Ascending aorta (tissue), 2 donors: ENCODE data around the gene CPXM2. TPM values are rescaled to one million over a fixed set of nuclear protein-coding genes. Genes with fewer than 3 reads are reported as not detected.

ENCODE experiments used
- DNase-seq, 2 donors: peaks; one replicate each; pipeline ENCODE4 v3.0.0-alpha.2; 2019; ENCODE audit warnings: low spot score in 2 of 2
- H3K27ac ChIP-seq, 2 donors: fragments of 200-600 bp; sonication (generic); one replicate each; pipeline ENCODE4 v1.5.1; 2016 to 2017; ENCODE audit warnings: mild to moderate bottlenecking in 1 of 2
- H3K27me3 ChIP-seq: fragments of 200-600 bp; sonication (generic); one replicate; pipeline ENCODE4 v1.5.1; 2017
- H3K36me3 ChIP-seq, 2 donors: fragments of 200-600 bp; sonication (generic); one replicate each; pipeline ENCODE4 v1.5.1; 2016
- H3K4me1 ChIP-seq, 2 donors: fragments of 200-600 bp; sonication (generic); one replicate each; pipeline ENCODE4 v1.5.1; 2016 to 2017; ENCODE audit warnings: mild to moderate bottlenecking in 1 of 2
- H3K4me3 ChIP-seq, 2 donors: fragments of 200-600 bp; sonication (generic); one replicate each; pipeline ENCODE4 v1.5.1; 2016 to 2017; ENCODE audit warnings: mild to moderate bottlenecking in 1 of 2
- H3K9me3 ChIP-seq, 2 donors: fragments of 200-600 bp; sonication (generic); one replicate each; pipeline ENCODE4 v1.5.1; 2016
- intact Hi-C: fragments of 100-400 bp; cut with DNase I; formaldehyde crosslinking; loops from one replicate; pipeline ENCODE4 v1.15.1; 2023
- total RNA-seq: library from RNA; depleted of rRNA; stranded (reverse); fragments of >200 nt; gene quantifications from one replicate; pipeline ENCODE4 v1.1.0, GENCODE V29; 2016
- TF ChIP-seq, protein P1 (sequence below), 3 experiments: fragments of 200-600 bp in 2 of 3; fragments of 450-650 bp in 1 of 3; sonication (generic) in 2 of 3; IDR thresholded peaks; one replicate each; pipeline ENCODE4 v1.5.1; 2016 to 2019; ENCODE audit warnings: antibody characterized with exemption in 3 of 3, mild to moderate bottlenecking in 1 of 3, moderate library complexity in 1 of 3

CPXM2 gene
- total RNA-seq, 1 donor from 2014 or later = 125 TPM

DNA sequence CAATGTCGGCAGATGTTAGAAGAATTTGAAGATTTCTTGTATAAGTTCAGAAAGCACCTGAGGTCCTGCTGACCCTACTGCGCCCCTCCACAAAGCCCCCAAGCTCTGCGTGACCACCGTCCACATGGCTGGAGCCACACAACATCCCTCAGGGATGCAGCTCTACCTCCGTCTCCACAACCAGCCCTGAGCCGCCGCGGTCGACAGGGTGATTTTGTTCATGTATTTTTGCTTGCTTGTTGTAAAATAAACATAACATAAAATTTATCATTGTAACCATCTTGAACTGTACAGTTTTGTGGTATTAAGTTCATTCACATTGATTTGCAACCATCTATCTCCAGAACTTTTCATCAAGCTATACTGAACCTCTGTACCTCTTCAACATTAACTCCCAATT is 50.5 kb downstream of the CPXM2 start:
- TF ChIP-seq, protein P1, sequence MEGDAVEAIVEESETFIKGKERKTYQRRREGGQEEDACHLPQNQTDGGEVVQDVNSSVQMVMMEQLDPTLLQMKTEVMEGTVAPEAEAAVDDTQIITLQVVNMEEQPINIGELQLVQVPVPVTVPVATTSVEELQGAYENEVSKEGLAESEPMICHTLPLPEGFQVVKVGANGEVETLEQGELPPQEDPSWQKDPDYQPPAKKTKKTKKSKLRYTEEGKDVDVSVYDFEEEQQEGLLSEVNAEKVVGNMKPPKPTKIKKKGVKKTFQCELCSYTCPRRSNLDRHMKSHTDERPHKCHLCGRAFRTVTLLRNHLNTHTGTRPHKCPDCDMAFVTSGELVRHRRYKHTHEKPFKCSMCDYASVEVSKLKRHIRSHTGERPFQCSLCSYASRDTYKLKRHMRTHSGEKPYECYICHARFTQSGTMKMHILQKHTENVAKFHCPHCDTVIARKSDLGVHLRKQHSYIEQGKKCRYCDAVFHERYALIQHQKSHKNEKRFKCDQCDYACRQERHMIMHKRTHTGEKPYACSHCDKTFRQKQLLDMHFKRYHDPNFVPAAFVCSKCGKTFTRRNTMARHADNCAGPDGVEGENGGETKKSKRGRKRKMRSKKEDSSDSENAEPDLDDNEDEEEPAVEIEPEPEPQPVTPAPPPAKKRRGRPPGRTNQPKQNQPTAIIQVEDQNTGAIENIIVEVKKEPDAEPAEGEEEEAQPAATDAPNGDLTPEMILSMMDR (IDR thresholded peaks at IDR 0.05) = no peak
- DNase-seq = no peak
- H3K27me3 ChIP-seq = no peaks in the 10 kb centered on the region
- no peak overlapping the region for H3K4me3 ChIP-seq
- H3K36me3 ChIP-seq = peaks cover 7 to 23% of the 10 kb centered on the region in 2 donors
- intact Hi-C loops = loop anchor here (10.0 kb wide), 1 partner anchor 54 kb away; the partner anchor contains the start of gene CPXM2
- peaks cover 0 to 13% of the 10 kb centered on the region in 2 donors for H3K4me1 ChIP-seq
- no peak overlapping the region for H3K27ac ChIP-seq
- H3K9me3 ChIP-seq = no peaks in the 10 kb centered on the region

GRCh38 chr10:123840714-123841113 is 50.9 kb downstream of the CPXM2 start:
- Histone ChIP-seq H3K27me3 (no peaks in the 10 kb centered on the region), H3K9me3 (no peaks in the 10 kb centered on the region), H3K27ac (no peak overlapping the region), H3K4me1 (peaks cover 0 to 17% of the 10 kb centered on the region in 2 donors), H3K36me3 (peaks cover 7 to 23% of the 10 kb centered on the region in 2 donors), H3K4me3 (no peak overlapping the region)
- DNase-seq = no peak
- TF ChIP-seq, protein P1 (IDR thresholded peaks at IDR 0.05) = no peak
- intact Hi-C loops = loop anchor here (10.0 kb wide), 1 partner anchor 54 kb away; the partner anchor contains the start of gene CPXM2

GRCh38 chr10:123838596-123839310 is 52.9 kb downstream of the CPXM2 start:
- H3K4me1 ChIP-seq = peaks cover 0 to 22% of the 10 kb centered on the region in 2 donors
- DNase-seq = no peak

DNA sequence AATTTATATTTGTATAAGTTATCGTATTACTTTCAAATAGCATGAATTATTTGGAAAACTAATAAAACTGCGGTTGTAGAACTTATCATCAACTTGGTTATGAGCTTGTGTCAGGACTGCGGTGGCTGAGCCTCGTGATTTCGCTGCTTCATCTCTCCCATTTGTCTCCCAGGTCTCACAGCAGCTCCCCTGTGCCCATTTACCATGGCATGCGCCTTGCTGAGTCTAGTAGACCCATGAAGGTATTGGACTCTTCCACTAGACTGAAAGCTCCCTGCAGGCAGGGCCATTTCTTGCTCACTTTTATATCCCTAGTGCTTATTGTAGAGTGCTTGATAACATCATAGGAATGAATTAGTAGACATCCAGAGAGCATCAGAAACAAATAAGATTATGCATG is 53.9 kb downstream of the CPXM2 start:
- no peak overlapping the region for H3K4me3 ChIP-seq
- peaks cover 0 to 18% of the 10 kb centered on the region in 2 donors for H3K4me1 ChIP-seq
- H3K9me3 ChIP-seq = no peaks in the 10 kb centered on the region
- H3K36me3 ChIP-seq = peaks cover 7 to 23% of the 10 kb centered on the region in 2 donors
- intact Hi-C loops = no loop called here
- TF ChIP-seq, protein P1 (IDR thresholded peaks at IDR 0.05) = no peak
- no peaks in the 10 kb centered on the region for H3K27me3 ChIP-seq
- no peak overlapping the region for H3K27ac ChIP-seq
- no peak for DNase-seq

More at GRCh38 chr10:123838596-123839310, 52.9 kb downstream of the CPXM2 start:
- TF ChIP-seq, protein P1 (IDR thresholded peaks at IDR 0.05) = no peak
- H3K36me3 ChIP-seq = peaks cover 7 to 23% of the 10 kb centered on the region in 2 donors
- H3K27me3 ChIP-seq = no peaks in the 10 kb centered on the region
- intact Hi-C loops = no loop called here
- H3K4me3 ChIP-seq = no peak overlapping the region
- H3K27ac ChIP-seq = no peak overlapping the region
- no peaks in the 10 kb centered on the region for H3K9me3 ChIP-seq

DNA sequence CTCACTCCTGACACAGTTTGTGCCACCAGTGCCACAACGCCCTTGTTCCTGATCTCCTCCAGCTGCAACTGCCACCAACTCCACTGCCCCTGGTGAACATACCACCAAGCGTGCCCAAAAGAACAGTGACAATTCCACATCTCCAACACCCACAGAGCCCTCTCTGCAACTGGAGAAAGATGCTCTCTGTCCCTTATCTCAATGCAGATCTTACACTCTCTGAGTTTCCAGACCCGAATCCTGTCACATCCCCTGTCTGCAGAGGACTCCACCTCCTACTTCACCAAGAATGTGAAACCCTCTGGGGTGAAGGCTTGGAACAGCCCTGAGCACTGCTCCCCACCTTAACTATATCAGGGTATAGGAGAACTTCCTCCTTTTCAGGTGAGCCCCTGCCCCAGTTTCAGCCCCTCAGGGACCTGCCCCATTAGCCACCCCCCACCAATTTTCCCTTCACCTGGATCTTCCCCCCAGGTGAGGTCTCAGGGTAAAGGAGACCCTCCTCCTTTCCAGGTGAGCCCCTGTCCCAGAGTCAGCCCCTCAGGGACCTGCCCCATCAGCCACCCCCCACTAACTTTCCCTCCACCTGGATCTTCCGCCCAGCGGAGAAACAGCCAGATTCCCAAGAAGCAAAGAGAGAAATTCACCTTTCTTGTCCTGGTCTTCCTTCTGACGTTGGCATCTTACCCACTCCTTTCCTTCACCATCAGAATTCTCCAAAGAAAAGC is 55.0 kb downstream of the CPXM2 start:
- no peaks in the 10 kb centered on the region for H3K9me3 ChIP-seq
- peaks cover 7 to 23% of the 10 kb centered on the region in 2 donors for H3K36me3 ChIP-seq
- no peak for DNase-seq
- intact Hi-C loops = no loop called here
- H3K27me3 ChIP-seq = no peaks in the 10 kb centered on the region
- TF ChIP-seq, protein P1 (IDR thresholded peaks at IDR 0.05) = no peak
- H3K4me1 ChIP-seq = peaks cover 0 to 16% of the 10 kb centered on the region in 2 donors
- H3K4me3 ChIP-seq = no peak overlapping the region
- peak overlapping the region; percentile 62 to 64 for H3K27ac ChIP-seq
